Naive thymus-derived CD8-positive, alpha-beta T cell (primary cell): ENCODE results near the gene SDC1. TPM values are rescaled to one million over a fixed set of nuclear protein-coding genes. Genes with fewer than 3 reads are reported as not detected.
A peak's percentile ranks its signal among the peaks of the same experiment; 100 is the strongest.
"Not testable (repeated sequence)": the region's sequence is repeated elsewhere in the genome, so short reads cannot be mapped to it uniquely, and the experiment has no call there.

Experiments
- ATAC-seq, 2 donors: fragments of 150-1000 bp; cut with Tn5 transposase in 1 of 2; sonication (Bioruptor Pico), chemical (Tn5 transposase) in 1 of 2; 1 replicate in 1 of 2; 2 replicates in 1 of 2; pipeline ENCODE4 v1.10.0; 2021; ENCODE audit warnings: mild to moderate bottlenecking in 2 of 2, moderate library complexity in 2 of 2
- POLR2A ChIA-PET: fragments of 350-600 bp; sonication (Branson Sonifier 250); formaldehyde crosslinking; loops from one replicate; lab custom pipeline; 2021; ENCODE audit warnings: antibody characterized with exemption; lab: Charles Lee
- DNase-seq, 10 donors: peaks; one replicate each; pipeline versions ENCODE4 v3.0.0 to v3.0.0-alpha.2; 2020 to 2022
- H3K27ac Mint-ChIP-seq, 10 donors: one replicate each; pipeline ENCODE4 v1.8.0; 2020 to 2022; ENCODE audit warnings: mild to moderate bottlenecking in 10 of 10, mixed read lengths in 10 of 10, moderate library complexity in 4 of 10, inconsistent platforms in 1 of 10
- H3K27me3 Mint-ChIP-seq, 5 donors: one replicate each; pipeline ENCODE4 v1.8.0; 2021 to 2022; ENCODE audit warnings: mixed read lengths in 5 of 5
- H3K36me3 Mint-ChIP-seq, 3 donors: one replicate each; pipeline ENCODE4 v1.8.0; 2020 to 2022; ENCODE audit warnings: mixed read lengths in 3 of 3, mild to moderate bottlenecking in 2 of 3, inconsistent platforms in 1 of 3
- H3K4me1 Mint-ChIP-seq, 4 donors: one replicate each; pipeline ENCODE4 v1.8.0; 2021 to 2022; ENCODE audit warnings: mixed read lengths in 4 of 4
- H3K4me3 Mint-ChIP-seq, 10 donors: one replicate each; pipeline ENCODE4 v1.8.0; 2020 to 2022; ENCODE audit warnings: mild to moderate bottlenecking in 10 of 10, mixed read lengths in 10 of 10, moderate library complexity in 6 of 10, inconsistent platforms in 1 of 10
- H3K9me3 Mint-ChIP-seq, 9 donors: one replicate each; pipeline ENCODE4 v1.8.0; 2020 to 2022; ENCODE audit warnings: mixed read lengths in 9 of 9, mild to moderate bottlenecking in 3 of 9, inconsistent platforms in 1 of 9, moderate library complexity in 1 of 9
- polyA plus RNA-seq, 3 donors: library from polyadenylated mRNA; unstranded; fragments of 300-500 nt; fragmentation: Illumina TruSeq; gene quantifications; one replicate each; pipeline ENCODE4 v1.2.3, GENCODE V29; 2021
- total RNA-seq, 8 experiments: library from RNA in 2 of 8; stranded (reverse) in 2 of 8; gene quantifications; one replicate each; pipeline ENCODE4 v1.2.3 and lab custom pipeline; 2021 to 2026

Gene SDC1
- total and polyA plus RNA-seq, 5 experiments from 2014 or later, result not detected

DNA sequence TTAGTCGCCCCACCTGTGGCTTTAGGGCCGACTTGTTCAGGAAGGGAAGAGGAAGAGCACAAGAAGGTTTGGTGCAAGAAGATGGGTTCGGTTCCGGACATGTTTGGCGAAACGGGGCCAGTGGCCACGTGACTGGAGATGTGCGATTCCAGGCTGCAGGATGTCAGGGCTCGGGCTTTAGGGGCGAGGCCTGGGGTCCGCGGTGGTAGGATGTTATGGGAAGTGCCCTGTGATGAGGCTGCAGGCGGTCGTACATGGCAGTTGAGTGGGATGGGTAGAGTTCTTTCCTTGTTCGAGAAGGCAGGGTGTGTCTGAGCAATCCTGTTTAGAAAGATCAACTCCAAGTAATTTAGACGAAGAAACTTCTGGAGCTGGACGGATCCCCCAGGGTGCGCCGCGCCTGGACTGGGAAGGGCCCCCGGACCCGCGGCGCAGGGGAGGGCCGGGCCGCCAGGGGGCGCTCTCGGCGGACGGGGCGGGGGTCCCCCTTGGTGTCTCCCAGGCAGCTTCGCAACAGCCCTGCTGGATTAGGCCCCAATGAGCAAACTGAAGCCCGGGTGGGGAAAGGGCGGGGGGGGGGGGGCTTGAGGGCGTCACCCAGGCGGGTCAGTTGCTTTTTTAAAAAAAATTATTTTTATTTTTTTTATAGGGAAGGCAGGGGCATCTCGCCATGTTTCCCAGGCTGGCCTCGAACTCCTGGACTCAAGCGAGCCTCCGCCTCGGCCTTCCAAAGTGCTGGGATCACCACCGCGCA, 17.2 kb upstream of the SDC1 start:
- peak overlapping the region in 8 of 10 donors; percentile 41 to 90 (median 75) for H3K27ac Mint-ChIP-seq
- peak overlapping the region; percentile 30 to 85 (median 67) for H3K4me3 Mint-ChIP-seq
- POLR2A ChIA-PET, result no interaction called here
- peaks cover 0 to 10% (median 2%) of the 10 kb centered on the region in 5 donors for H3K27me3 Mint-ChIP-seq
- H3K36me3 Mint-ChIP-seq, result peaks cover 0 to 13% (median 7%) of the 10 kb centered on the region in 3 donors
- peak; percentile 59 to 61 for ATAC-seq
- peak in 5 of 10 donors; percentile 16 to 46 (median 29) for DNase-seq
- H3K9me3 Mint-ChIP-seq, result peaks cover 0 to 12% (median 0%) of the 10 kb centered on the region in 9 donors
- H3K4me1 Mint-ChIP-seq, result peaks cover 5 to 17% (median 11%) of the 10 kb centered on the region in 4 donors

DNA sequence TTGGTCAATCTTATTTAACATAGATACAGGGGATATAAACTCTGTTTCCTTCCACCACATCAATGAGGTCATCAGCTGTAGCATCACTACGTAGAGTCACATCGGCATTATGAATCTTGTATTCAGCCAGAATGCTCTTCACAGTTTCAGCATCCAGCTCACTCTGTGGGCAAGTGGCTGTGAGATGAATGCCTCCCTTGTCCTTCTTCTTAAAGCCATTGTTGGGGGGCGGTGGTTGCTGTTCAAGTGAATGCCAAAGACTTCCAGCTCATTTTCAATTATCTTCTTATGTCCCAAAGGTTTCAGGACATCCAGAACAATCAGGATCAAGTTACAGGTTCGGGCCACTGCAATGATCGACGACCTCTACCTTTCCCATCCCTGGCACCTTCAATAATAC, 15.4 kb upstream of the SDC1 start:
- H3K36me3 Mint-ChIP-seq, ATAC-seq, POLR2A ChIA-PET, DNase-seq, H3K4me3 Mint-ChIP-seq, H3K27ac Mint-ChIP-seq: not testable (repeated sequence)
- H3K4me1 Mint-ChIP-seq, result peaks cover 6 to 17% (median 11%) of the 10 kb centered on the region in 4 donors
- H3K9me3 Mint-ChIP-seq, result peaks cover 0 to 13% (median 0%) of the 10 kb centered on the region in 9 donors
- H3K27me3 Mint-ChIP-seq, result peaks cover 8 to 27% (median 10%) of the 10 kb centered on the region in 5 donors

DNA sequence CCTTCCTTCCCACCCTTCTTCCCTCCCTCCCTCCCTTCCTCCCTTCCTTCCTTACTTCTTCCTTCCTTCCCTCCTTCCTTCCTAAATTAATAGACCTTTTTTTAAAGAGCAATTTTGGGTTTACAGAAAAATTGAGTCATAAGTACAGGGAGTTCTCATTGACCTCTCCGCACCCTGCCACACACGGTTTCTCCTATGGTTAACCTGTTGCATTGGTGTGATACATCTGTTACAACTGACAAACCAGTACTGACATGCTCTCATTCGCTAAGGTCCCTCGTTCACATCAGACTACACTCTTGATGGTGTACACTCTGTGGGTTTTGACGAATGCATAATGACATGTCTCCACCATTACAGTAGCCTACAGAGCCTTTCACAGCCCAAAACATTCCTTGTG, 11.6 kb upstream of the SDC1 start:
- no peak for ATAC-seq
- Mint-ChIP-seq H3K9me3 (peaks cover 0 to 13% (median 0%) of the 10 kb centered on the region in 9 donors), H3K4me1 (peaks cover 1 to 3% (median 2%) of the 10 kb centered on the region in 4 donors), H3K27me3 (peaks cover 10 to 37% (median 13%) of the 10 kb centered on the region in 5 donors), H3K27ac (no peak overlapping the region), H3K36me3 (no peaks in the 10 kb centered on the region), H3K4me3 (no peak overlapping the region)
- POLR2A ChIA-PET, result no interaction called here
- DNase-seq, result peak in 1 of 10 donors; percentile 6

DNA sequence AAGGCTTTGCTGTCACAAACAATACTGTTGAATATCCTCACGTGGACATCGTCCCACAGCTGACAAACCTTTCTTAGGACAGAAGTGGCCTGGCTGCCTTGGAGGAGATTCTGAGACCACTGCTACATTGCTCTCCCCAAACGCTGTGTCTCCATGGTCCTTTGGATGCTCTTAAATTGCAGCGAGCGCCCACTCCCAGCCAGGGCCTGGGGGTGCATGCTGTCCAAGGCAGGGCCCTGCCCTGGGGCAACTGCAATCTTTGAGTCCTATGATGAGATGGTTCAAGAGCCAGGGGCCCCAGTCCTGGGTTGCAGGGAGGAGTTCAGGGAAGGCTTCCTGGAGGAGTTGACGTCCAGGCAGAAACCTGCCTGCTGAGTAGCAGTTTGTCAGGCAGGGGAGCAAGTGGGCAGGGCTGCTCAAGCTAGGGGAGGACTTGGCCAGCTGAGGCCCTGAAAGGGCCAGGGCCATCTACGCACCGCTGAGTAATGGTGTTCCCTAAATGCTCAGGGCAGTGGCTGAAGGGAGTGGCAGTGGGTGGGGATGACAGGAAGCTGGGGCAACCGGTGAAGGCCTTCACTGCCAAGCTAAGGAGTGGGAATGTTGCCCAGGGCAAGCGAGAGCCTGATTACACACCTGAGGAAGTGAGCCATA, 10.8 kb upstream of the SDC1 start:
- POLR2A ChIA-PET, result no interaction called here
- Mint-ChIP-seq H3K4me3 (no peak overlapping the region), H3K9me3 (peaks cover 0 to 13% (median 0%) of the 10 kb centered on the region in 9 donors), H3K36me3 (no peaks in the 10 kb centered on the region), H3K27ac (no peak overlapping the region), H3K4me1 (peaks cover 0 to 2% (median 0%) of the 10 kb centered on the region in 4 donors), H3K27me3 (peaks cover 10 to 44% (median 18%) of the 10 kb centered on the region in 5 donors)
- DNase-seq (peak in 1 of 10 donors; percentile 7), ATAC-seq (no peak)

DNA sequence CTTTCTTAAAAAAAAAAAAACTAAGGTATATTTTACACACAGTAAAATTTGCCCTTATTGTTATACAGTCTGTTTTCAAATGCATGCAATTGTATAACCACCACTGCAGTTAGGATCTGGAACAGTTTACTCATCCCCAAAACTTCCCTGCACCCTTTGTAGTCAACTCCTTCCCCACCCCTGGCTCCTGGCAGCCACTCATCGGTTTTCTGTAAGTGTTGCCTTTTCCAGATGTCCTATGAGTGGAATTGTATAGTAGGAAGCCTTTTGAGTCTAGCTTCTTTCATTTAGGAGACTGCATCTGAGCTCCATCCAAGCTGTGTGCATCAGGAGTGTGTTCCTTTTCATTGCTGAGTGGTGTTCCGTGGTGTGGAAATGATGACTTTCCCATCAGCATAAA, 9.7 kb upstream of the SDC1 start:
- H3K27ac Mint-ChIP-seq, H3K36me3 Mint-ChIP-seq, H3K4me1 Mint-ChIP-seq, ATAC-seq, H3K4me3 Mint-ChIP-seq, POLR2A ChIA-PET: not testable (repeated sequence)
- peak in 1 of 10 donors; percentile 2 for DNase-seq
- Mint-ChIP-seq H3K27me3 (peaks cover 10 to 54% (median 18%) of the 10 kb centered on the region in 5 donors), H3K9me3 (peaks cover 0 to 13% (median 0%) of the 10 kb centered on the region in 9 donors)

DNA sequence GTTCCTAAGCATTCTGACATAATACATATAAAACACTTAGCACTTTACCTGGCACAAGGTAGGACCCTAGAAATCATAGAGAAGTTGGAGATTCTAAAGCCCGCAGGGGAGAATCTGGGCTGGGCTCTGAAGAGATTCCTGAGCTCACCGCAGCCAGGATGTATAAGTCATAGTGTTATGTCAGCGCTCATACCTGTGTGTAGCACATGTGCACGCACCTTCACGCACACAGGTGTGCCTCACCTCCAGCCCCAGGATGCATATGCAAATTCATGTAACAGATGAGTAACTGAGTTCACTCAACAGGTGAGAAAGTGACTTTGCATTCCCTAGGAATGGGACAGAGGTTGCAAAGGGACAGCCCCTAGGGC, 7.9 kb upstream of the SDC1 start:
- no peaks in the 10 kb centered on the region for H3K36me3 Mint-ChIP-seq
- ATAC-seq (no peak), DNase-seq (peak in 1 of 10 donors; percentile 0)
- H3K4me3 Mint-ChIP-seq, result no peak overlapping the region
- peaks cover 0 to 8% (median 1%) of the 10 kb centered on the region in 9 donors for H3K9me3 Mint-ChIP-seq
- peaks cover 14 to 68% (median 28%) of the 10 kb centered on the region in 5 donors for H3K27me3 Mint-ChIP-seq
- H3K27ac Mint-ChIP-seq, result peak overlapping the region in 1 of 10 donors; percentile 45
- POLR2A ChIA-PET, result no interaction called here
- H3K4me1 Mint-ChIP-seq, result peaks cover 0 to 2% (median 0%) of the 10 kb centered on the region in 4 donors

DNA sequence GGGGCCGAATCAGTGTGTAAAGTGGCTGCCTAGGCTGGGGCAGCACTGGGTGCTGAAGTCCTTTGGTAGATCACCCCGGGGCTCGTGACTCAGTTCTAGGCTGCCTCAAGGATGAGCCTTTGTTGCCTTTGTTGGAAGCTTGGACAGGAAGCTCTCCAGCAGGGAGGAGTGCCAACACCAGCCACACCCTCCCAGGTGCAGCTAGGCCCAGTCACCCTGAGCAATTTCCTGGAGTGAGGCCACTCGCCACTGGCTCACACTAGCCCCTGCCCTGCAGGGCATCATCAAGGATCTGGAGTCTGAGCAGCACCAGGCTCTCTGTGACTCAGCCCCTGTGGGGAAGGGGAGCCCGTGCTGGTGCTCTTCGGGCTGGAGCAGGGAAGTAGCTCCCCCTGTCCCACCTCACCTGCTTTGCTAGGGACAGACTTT, 6.7 kb upstream of the SDC1 start:
- DNase-seq (peak in 1 of 10 donors; percentile 6), ATAC-seq (no peak)
- no peak overlapping the region for H3K4me3 Mint-ChIP-seq
- POLR2A ChIA-PET, result no interaction called here
- H3K27me3 Mint-ChIP-seq, result peaks cover 15 to 64% (median 28%) of the 10 kb centered on the region in 5 donors
- peaks cover 0 to 2% (median 0%) of the 10 kb centered on the region in 4 donors for H3K4me1 Mint-ChIP-seq
- H3K9me3 Mint-ChIP-seq, result peaks cover 0 to 2% (median 0%) of the 10 kb centered on the region in 9 donors
- H3K36me3 Mint-ChIP-seq, result no peaks in the 10 kb centered on the region
- H3K27ac Mint-ChIP-seq, result no peak overlapping the region

DNA sequence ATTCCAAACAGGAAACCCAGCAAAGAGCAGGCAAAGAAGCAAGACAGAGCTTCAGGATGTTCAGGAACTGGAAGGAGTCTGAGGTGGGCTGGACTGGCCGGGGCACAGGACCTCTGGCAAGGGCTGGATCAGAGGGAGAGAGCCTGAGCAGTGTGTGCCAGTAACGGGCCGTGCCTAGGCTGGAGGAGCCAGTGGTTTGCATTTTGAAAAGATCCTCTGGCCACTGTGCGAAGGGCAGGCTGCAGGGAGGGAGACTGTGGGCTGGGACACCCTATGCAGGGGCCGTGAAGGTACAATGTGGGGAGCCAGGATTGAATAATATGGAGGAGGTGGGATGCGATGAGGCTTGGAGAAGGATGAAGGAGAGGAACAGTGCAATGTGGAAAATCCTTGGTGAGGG, 6.2 kb upstream of the SDC1 start:
- Mint-ChIP-seq H3K4me1 (peaks cover 0 to 2% (median 0%) of the 10 kb centered on the region in 4 donors), H3K4me3 (no peak overlapping the region), H3K36me3 (no peaks in the 10 kb centered on the region), H3K9me3 (peaks cover 0 to 2% (median 0%) of the 10 kb centered on the region in 9 donors), H3K27me3 (peaks cover 13 to 59% (median 27%) of the 10 kb centered on the region in 5 donors), H3K27ac (no peak overlapping the region)
- DNase-seq (peak in 1 of 10 donors; percentile 2), ATAC-seq (no peak)
- POLR2A ChIA-PET, result no interaction called here

DNA sequence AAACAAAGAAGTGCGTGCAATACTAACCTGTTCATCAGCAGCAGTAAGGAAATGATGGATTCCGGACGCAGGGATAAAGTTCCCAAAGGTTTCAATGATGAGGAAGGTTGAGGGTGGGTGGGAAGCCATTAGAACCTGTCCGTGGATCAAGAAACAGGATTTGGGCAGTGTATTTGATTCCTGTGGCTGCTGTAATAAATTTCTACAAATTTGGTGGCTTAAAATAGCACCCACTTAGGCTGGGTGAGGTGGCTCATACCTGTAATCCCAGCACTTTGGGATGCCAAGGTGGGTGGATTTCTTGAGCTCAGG, 5.1 kb upstream of the SDC1 start:
- DNase-seq (no peak), ATAC-seq (no peak)
- peaks cover 13 to 52% (median 27%) of the 10 kb centered on the region in 5 donors for H3K27me3 Mint-ChIP-seq
- H3K4me1 Mint-ChIP-seq, result peaks cover 0 to 6% (median 2%) of the 10 kb centered on the region in 4 donors
- POLR2A ChIA-PET, result no interaction called here
- H3K36me3 Mint-ChIP-seq, result no peaks in the 10 kb centered on the region
- H3K27ac Mint-ChIP-seq, result peak overlapping the region in 1 of 10 donors; percentile 43
- H3K4me3 Mint-ChIP-seq, result no peak overlapping the region
- H3K9me3 Mint-ChIP-seq, result peaks cover 0 to 2% (median 0%) of the 10 kb centered on the region in 9 donors

DNA sequence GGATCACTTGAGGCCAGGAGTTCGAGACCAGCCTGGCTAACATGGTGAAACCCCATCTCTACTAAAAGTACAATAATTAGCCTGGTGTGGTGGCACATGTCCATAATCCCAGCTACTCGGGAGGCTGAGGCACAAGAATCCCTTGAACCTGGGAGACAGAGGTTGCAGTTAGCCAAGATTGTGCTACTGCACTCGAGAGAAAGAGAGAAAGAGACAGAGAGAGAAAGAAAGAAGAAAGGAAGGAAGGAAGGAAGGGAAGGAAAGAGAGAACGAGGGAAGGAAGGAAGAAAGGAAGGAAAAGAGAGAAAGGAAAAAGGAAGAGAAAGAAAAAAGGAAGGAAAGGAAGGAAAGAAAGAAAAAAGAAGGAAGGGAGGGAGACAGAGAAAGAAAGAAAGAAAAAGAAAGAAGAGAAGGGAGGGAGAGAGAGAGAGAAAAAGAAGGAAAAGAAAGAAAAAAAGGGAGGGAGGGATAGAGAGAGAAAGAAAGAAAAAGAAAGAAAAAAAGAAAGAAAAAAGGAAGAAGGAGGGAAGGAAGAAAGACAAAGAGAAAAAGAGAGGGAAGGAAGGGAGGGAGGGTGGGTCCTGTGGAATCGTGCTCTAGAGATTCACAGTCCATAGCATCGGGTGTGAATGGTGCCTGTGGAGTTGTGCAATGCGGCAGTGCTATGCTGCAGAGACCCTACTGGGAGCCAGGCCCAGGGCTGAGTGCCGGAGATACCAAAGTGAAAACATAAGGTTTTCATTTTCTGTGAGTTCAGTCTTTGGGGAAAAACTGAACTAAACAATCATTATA, 4.6 kb upstream of the SDC1 start:
- no peaks in the 10 kb centered on the region for H3K36me3 Mint-ChIP-seq
- peaks cover 0 to 6% (median 2%) of the 10 kb centered on the region in 4 donors for H3K4me1 Mint-ChIP-seq
- H3K27ac Mint-ChIP-seq, result peak overlapping the region in 2 of 10 donors; percentile 43 to 54
- POLR2A ChIA-PET, result no interaction called here
- DNase-seq (no peak), ATAC-seq (no peak)
- H3K4me3 Mint-ChIP-seq, result no peak overlapping the region
- peaks cover 13 to 52% (median 27%) of the 10 kb centered on the region in 5 donors for H3K27me3 Mint-ChIP-seq
- H3K9me3 Mint-ChIP-seq, result peaks cover 0 to 2% (median 0%) of the 10 kb centered on the region in 9 donors

DNA sequence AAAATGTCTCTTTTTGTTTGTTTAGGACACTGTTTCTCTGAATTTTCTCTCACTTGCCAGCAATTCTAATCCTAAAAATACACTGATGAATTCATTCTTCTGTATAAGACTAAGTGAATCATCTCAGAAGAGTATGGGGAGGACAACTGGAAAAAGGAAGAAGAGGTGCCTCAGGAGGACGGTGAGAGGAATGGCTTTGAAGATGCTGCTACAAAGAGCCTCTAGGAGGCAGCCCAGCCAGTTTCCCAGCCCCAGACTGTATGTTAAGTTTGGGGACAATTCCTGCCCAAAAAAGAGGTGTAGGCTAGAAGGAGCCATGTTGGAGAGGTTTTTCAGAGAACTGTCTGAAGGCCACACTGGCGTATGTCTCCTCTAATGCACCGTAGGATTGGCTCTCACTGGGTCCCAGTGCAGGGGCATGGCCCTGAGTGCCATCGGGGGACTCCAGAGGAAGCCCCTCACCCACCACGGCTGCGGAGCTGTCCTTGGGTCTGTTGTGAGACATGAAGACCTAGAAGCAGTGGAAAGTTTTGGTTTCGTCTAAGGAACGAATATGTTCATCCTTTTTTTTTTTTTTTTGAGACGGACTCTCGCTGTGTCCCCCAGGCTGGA, 3.1 kb upstream of the SDC1 start:
- POLR2A ChIA-PET, result no interaction called here
- peaks cover 13 to 54% (median 27%) of the 10 kb centered on the region in 5 donors for H3K27me3 Mint-ChIP-seq

DNA sequence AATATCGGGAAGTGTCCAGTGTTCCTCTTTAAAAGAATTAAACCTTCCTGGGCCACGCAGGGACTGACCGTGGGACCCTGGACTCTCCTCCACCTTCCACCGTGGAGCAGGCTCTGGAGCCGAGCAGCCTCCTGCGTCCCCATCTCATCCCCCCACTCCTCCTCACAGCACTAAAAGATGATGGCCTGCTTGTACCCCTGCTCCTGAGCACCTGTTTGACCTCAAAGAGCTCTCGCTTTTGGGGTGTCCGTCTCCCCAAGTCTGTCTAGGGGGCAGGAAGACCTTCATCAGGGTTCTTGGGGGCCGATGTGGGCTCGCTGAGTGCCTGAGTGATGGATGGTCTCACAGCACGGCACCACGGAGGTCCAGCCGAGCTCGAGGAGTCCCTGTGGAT, 1.2 kb upstream of the SDC1 start:
- no peaks in the 10 kb centered on the region for H3K36me3 Mint-ChIP-seq
- POLR2A ChIA-PET, result no interaction called here
- peaks cover 17 to 59% (median 41%) of the 10 kb centered on the region in 5 donors for H3K27me3 Mint-ChIP-seq

More for the DNA sequence above, 3.1 kb upstream of the SDC1 start:
- Mint-ChIP-seq H3K9me3 (peaks cover 0 to 2% (median 0%) of the 10 kb centered on the region in 9 donors), H3K27ac (peak overlapping the region in 1 of 10 donors; percentile 35), H3K4me1 (peaks cover 0 to 6% (median 3%) of the 10 kb centered on the region in 4 donors), H3K36me3 (no peaks in the 10 kb centered on the region), H3K4me3 (peak overlapping the region in 2 of 10 donors; percentile 10 to 41)
- no peak for ATAC-seq
- no peak for DNase-seq

More for the DNA sequence above, 1.2 kb upstream of the SDC1 start:
- DNase-seq, result peak in 1 of 10 donors; percentile 26
- H3K4me1 Mint-ChIP-seq, result peaks cover 0 to 9% (median 4%) of the 10 kb centered on the region in 4 donors
- no peak for ATAC-seq
- peaks cover 0 to 2% (median 0%) of the 10 kb centered on the region in 9 donors for H3K9me3 Mint-ChIP-seq
- peak overlapping the region; percentile 12 to 62 (median 45) for H3K4me3 Mint-ChIP-seq
- no peak overlapping the region for H3K27ac Mint-ChIP-seq
